PC-9 (cell line): ENCODE measurements around the gene COL18A1. TPM values are rescaled to one million over a fixed set of nuclear protein-coding genes. Genes with fewer than 3 reads are reported as not detected.

Experiments used
- BruUV-seq: library from RNA; stranded (reverse); fragments of 400-500 nt; replicated peaks from 2 replicates; lab custom pipeline; 2021; lab: Mats Ljungman, UMichigan
- CTCF ChIA-PET: fragments of 300-600 bp; sonication (Branson Sonifier 250); formaldehyde crosslinking; loops from one replicate; lab custom pipeline; 2022; ENCODE audit warnings: antibody characterized with exemption; lab: Charles Lee
- POLR2A ChIA-PET: fragments of 300-600 bp; sonication (Branson Sonifier 250); formaldehyde crosslinking; loops from one replicate; lab custom pipeline; 2022; ENCODE audit warnings: antibody characterized with exemption; ENCODE audit not compliant: unreplicated experiment; lab: Charles Lee
- DNase-seq, 2 experiments: peaks; one replicate each; pipeline versions ENCODE4 v3.0.0 to v3.0.0-alpha.2; 2015 to 2022; ENCODE audit warnings: mixed read lengths in 1 of 2
- H2AFZ ChIP-seq: fragments of 200-600 bp; sonication (generic); 2 replicates; pipeline ENCODE4 v1.8.1; 2017; ENCODE audit warnings: antibody characterized with exemption
- H3F3A ChIP-seq: fragments of 200-600 bp; sonication (generic); 2 replicates; pipeline ENCODE4 v1.8.1; 2017; ENCODE audit warnings: antibody characterized with exemption, mild to moderate bottlenecking, low read depth; ENCODE audit not compliant: insufficient read depth
- H3K27ac ChIP-seq: fragments of 200-600 bp; sonication (generic); 2 replicates; pipeline ENCODE4 v1.6.1; 2016; ENCODE audit warnings: mixed run types
- H3K27me3 ChIP-seq: fragments of 200-600 bp; sonication (generic); 2 replicates; pipeline ENCODE4 v1.6.1; 2016; ENCODE audit warnings: low read depth, mixed run types; ENCODE audit not compliant: insufficient read depth
- H3K36me3 ChIP-seq: fragments of 200-600 bp; sonication (generic); 2 replicates; pipeline ENCODE4 v1.6.1; 2016; ENCODE audit warnings: low read depth, mixed run types
- H3K4me1 ChIP-seq: fragments of 200-600 bp; sonication (generic); replicated peaks from 2 replicates; pipeline ENCODE4 v1.6.1; 2016; ENCODE audit warnings: mixed run types; ENCODE audit not compliant: insufficient read depth
- H3K4me2 ChIP-seq: fragments of 200-600 bp; sonication (generic); 2 replicates; pipeline ENCODE4 v1.6.1; 2017; ENCODE audit warnings: mixed run types
- H3K4me3 ChIP-seq: fragments of 200-600 bp; sonication (generic); 2 replicates; pipeline ENCODE4 v1.6.1; 2016; ENCODE audit warnings: mixed run types
- H3K79me2 ChIP-seq: fragments of 200-600 bp; sonication (generic); 2 replicates; pipeline ENCODE4 v1.6.1; 2017; ENCODE audit warnings: low read depth, mixed run types
- H3K9me2 ChIP-seq: fragments of 200-600 bp; sonication (generic); 2 replicates; pipeline ENCODE4 v1.8.1; 2017; ENCODE audit warnings: mild to moderate bottlenecking; ENCODE audit not compliant: insufficient read depth
- H3K9me3 ChIP-seq: fragments of 200-600 bp; sonication (generic); 2 replicates; pipeline ENCODE4 v1.8.1; 2016; ENCODE audit warnings: low read depth; ENCODE audit not compliant: insufficient read depth
- H4K20me1 ChIP-seq: fragments of 200-600 bp; sonication (generic); 2 replicates; pipeline ENCODE4 v1.8.1; 2017; ENCODE audit not compliant: insufficient read depth
- EZH2 ChIP-seq: fragments of 200-600 bp; sonication (generic); IDR thresholded peaks from 2 replicates; pipeline ENCODE4 v1.8.0; 2017; ENCODE audit warnings: antibody characterized with exemption, low read depth
- intact Hi-C: fragments of 100-400 bp; cut with micrococcal nuclease; formaldehyde crosslinking; loops from one replicate; pipeline ENCODE4 v1.10.0; 2022; ENCODE audit not compliant: unreplicated experiment
- total RNA-seq: library from RNA; stranded (reverse); gene quantifications from 2 replicates; pipeline ENCODE4 v1.2.3, GENCODE V29; 2021
- TF ChIP-seq, protein P1 (sequence below): fragments of 200-600 bp; sonication (generic); conservative IDR thresholded peaks from 2 replicates; pipeline ENCODE4 v1.6.1; 2017; ENCODE audit warnings: mixed run types, antibody characterized with exemption, mild to moderate bottlenecking, moderate library complexity

The COL18A1 gene
- total RNA-seq, 1 experiment from 2014 or later = 82.4 TPM

DNA sequence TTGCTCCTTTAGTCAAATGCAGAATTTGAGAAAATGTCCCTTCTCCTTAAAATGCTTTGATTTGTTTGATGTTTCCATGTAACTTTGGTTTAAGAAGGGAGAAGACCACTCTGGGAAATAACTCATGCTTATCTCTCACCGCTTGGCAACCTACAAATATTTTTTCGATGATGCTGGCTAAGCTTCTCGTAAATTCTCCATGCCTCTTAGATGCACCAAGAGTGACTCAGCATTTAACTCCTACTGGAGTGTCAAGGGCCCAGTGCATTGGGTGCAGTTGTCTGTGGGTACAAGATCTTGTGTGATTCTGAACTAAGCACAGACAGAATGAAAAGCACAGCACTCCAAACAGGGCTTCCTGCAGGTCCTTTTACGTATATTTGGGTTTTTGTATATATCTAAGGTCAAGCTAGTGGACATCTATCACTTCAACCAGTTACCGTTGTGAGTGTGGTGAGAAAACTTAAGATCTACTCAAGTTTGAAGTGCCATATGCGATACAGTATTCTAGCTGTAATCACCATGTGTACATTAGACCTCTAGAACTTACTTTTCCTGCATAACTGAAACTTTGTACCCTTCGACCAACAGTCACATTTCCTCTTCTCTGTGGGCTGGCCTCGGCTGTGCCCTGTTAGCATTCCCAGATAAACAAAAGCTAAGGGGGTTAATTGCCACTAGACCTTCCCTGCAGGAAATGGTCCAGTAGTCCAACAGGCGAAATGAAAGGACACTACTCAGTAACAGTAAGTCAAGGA, 55.8 kb downstream of the COL18A1 start:
- Histone ChIP-seq H3K4me2 (no peak overlapping the region), H3F3A (no peaks in the 10 kb centered on the region), H3K36me3 (no peaks in the 10 kb centered on the region), H3K4me1 (no peaks in the 10 kb centered on the region), H3K9me2 (no peaks in the 10 kb centered on the region), H2AFZ (no peak overlapping the region), H3K27me3 (no peaks in the 10 kb centered on the region), H3K4me3 (no peak overlapping the region), H3K27ac (no peak overlapping the region), H3K79me2 (no peaks in the 10 kb centered on the region), H4K20me1 (no peaks in the 10 kb centered on the region), H3K9me3 (no peaks in the 10 kb centered on the region)
- ChIA-PET CTCF (no interaction called here), POLR2A (interaction anchor here (0.5 kb wide), 1 partner anchor 12 kb away, joined by 13 read pairs; no protein-coding TSS in a partner anchor)
- no TSS peak for BruUV-seq
- no peak for DNase-seq
- intact Hi-C loops = no loop called here
- no peak for TF ChIP-seq EZH2
- TF ChIP-seq, protein P1, sequence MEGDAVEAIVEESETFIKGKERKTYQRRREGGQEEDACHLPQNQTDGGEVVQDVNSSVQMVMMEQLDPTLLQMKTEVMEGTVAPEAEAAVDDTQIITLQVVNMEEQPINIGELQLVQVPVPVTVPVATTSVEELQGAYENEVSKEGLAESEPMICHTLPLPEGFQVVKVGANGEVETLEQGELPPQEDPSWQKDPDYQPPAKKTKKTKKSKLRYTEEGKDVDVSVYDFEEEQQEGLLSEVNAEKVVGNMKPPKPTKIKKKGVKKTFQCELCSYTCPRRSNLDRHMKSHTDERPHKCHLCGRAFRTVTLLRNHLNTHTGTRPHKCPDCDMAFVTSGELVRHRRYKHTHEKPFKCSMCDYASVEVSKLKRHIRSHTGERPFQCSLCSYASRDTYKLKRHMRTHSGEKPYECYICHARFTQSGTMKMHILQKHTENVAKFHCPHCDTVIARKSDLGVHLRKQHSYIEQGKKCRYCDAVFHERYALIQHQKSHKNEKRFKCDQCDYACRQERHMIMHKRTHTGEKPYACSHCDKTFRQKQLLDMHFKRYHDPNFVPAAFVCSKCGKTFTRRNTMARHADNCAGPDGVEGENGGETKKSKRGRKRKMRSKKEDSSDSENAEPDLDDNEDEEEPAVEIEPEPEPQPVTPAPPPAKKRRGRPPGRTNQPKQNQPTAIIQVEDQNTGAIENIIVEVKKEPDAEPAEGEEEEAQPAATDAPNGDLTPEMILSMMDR = no peak

DNA sequence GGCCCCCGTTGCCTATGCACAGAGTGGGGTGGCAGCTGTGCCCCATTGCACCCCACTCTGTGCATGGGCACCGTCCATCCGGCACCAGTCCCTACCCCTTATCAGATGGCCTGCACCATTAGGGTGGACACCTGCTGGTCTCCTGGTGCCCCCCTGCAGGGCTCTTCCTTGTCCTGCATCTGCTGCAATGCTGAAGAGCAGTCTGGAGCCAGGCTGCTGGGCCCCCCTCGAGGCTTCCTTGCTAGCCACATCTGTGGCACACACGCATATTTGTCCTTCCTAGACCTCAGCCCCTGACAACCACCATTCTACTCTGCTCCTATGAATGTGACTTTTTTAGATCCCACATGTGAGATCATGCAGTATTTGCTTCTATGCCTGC, 56.4 kb downstream of the COL18A1 start:
- no peaks in the 10 kb centered on the region for H3F3A ChIP-seq
- BruUV-seq = no TSS peak
- H3K79me2 ChIP-seq = no peaks in the 10 kb centered on the region
- CTCF ChIA-PET = no interaction called here
- no peaks in the 10 kb centered on the region for H3K9me3 ChIP-seq
- POLR2A ChIA-PET = no interaction called here
- intact Hi-C loops = no loop called here
- DNase-seq = no peak
- no peak overlapping the region for H2AFZ ChIP-seq
- H3K4me1 ChIP-seq = no peaks in the 10 kb centered on the region
- no peaks in the 10 kb centered on the region for H4K20me1 ChIP-seq
- H3K4me2 ChIP-seq = no peak overlapping the region
- no peak overlapping the region for H3K4me3 ChIP-seq
- no peaks in the 10 kb centered on the region for H3K9me2 ChIP-seq
- no peaks in the 10 kb centered on the region for H3K27me3 ChIP-seq
- no peaks in the 10 kb centered on the region for H3K36me3 ChIP-seq
- no peak overlapping the region for H3K27ac ChIP-seq
- TF ChIP-seq, protein P1 = no peak
- TF ChIP-seq EZH2 = no peak

DNA sequence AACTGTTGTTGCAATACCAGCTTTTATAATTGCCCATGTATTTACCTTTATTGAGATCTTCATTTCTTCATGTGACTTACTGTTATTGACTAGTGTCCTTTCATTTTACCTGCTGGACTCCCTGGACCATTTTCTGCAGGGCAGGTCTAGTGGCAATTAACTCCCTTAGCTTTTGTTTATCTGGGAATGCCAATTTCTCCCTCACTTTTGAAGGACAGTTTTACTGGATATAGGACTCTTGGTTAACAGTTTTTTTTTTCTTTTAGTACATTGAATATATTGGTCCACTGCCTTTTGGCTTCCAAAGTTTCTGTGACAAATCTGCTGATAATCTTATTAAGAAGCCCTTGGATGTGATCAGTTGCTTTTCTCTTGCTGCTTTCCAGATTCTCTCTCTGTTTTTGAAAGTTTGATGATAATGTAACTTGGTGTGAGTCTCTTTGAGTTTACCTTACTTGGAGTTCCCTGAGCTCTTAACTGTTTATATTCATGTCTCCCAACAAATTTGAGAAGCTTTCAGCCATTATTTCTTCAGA, 56.9 kb downstream of the COL18A1 start:
- DNase-seq = no peak
- H2AFZ ChIP-seq = no peak overlapping the region
- H3K27ac ChIP-seq = no peak overlapping the region
- H3K79me2 ChIP-seq = no peaks in the 10 kb centered on the region
- H4K20me1 ChIP-seq = no peaks in the 10 kb centered on the region
- ChIA-PET CTCF (no interaction called here), POLR2A (no interaction called here)
- no peak overlapping the region for H3K4me2 ChIP-seq
- H3K9me2 ChIP-seq = no peaks in the 10 kb centered on the region
- H3F3A ChIP-seq = no peaks in the 10 kb centered on the region
- H3K36me3 ChIP-seq = no peaks in the 10 kb centered on the region
- no peaks in the 10 kb centered on the region for H3K4me1 ChIP-seq
- H3K9me3 ChIP-seq = no peaks in the 10 kb centered on the region
- TF ChIP-seq, protein P1 = no peak
- no peak for TF ChIP-seq EZH2
- no peaks in the 10 kb centered on the region for H3K27me3 ChIP-seq
- BruUV-seq = no TSS peak
- intact Hi-C loops = no loop called here
- no peak overlapping the region for H3K4me3 ChIP-seq
